Amniotic stem cell (primary cell): ENCODE results near the gene OVAAL.

Source experiments
- DNase-seq: peaks from one replicate; lab custom pipeline; 2025; lab: John Stamatoyannopoulos, UW

OVAAL gene

DNA sequence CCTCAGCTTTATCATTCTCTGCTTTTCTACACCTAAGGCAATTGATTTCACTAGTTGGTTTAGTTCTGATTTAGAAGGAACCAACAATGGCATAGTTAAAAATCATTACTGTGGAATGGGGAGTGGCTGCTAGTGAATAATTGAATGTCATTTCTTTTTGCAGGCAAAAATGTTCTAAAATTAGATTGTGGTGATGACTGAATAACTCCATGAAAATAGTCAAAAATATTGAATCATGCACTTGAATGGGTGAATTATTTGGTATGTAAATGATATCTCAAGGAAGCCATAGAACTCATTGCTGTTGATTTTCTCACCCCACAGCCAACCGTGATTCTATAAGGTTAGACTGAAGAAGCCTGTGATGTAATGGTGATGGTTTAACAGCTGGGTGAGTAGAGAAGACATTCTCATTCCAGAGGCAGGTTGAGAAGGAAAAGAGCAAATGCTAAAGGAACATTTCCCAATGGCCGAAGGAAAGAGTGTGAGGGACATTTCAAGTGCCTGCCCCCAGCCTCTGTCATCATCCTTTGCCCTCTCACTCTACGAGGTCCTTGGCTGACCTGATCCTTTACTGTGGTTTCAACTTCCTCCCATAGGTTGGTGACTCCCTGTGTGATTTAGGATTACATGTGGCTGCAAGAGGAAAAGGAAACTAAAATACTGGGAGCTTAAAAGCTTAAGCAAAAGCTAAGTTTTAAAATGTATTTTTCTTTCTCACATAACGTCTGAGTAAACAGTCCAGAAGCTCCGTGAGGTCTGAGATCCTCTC is 12.5 kb downstream of the OVAAL start:
- DNase-seq: peak; percentile 2

- DNase-seq: no peak
These were observed 13.3 kb downstream of the OVAAL start for GRCh38 chr1:180571832-180572636.

DNA sequence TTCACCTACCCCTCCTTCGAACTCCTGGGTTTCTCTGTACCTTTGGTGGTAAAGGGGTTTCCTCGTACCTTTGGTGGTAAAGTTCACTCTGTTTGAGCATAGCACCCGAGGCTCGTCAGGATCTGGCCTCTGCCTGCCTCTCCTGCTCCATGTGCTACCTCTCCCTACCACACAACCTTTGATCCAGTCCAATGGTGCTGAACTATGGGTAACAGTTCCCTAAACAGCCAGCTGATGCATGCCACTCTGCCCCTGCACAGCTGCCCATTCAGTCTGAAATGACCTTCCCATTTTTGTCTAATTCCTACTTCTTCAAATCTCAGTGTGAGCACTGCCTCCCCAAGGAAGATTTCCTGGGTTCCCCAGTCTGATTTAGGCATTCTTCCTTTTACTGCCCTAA is 14.0 kb downstream of the OVAAL start:
- DNase-seq: no peak

- DNase-seq: no peak
These were observed 15.4 kb downstream of the OVAAL start for GRCh38 chr1:180574031-180574713.

DNA sequence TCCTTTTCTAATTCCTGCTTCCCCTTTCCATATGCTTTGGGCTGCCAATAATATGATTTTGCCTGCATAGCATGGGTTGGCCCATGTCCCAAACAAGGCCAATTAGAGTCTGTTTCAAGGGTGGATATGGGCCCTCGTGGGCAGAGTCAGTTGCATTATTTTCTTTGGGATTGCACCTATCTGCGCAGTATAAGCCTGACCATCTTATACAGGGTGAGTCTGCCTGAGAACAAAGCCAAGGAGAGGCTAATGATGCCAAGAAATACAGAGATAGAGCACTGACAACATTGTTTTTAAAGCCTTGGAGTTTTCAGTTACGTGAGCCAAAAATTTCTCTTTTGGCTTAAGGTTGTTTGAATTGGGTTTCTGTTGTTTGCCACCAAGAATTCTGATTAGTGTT is 18.6 kb downstream of the OVAAL start:
- no peak for DNase-seq

DNA sequence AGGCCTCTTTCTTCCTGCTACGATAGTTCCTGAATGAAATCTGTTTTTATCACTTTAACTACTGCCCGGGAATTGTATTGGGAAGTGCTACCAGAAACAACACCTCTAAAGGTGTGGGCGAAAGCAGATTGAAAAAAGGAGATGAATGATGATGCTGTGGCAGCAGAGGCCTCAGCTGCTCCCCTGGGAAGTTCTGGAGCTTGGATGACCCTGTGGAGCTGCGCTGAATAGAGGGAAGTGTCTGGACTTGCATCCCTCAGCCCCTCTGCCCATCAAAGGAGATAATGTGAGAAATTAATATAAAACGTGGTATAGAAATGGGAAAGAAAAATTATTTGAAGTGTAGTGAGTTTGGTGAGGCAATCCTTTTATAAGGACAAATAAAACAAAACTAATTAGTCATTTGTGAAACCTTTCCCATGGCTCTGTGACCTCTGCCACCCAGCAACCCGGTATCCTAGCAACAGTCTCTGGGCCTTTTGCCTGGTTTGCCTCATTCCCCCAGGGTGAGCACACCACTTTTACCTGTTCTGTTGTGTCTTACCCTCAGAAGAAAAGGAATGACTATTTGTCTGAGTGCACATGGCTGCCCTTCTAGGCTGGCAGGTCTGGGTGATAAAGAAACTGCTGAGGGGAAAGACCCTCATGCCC is 21.3 kb downstream of the OVAAL start:
- DNase-seq: no peak

GRCh38 chr1:180581635-180582039 is 22.9 kb downstream of the OVAAL start:
- no peak for DNase-seq

DNA sequence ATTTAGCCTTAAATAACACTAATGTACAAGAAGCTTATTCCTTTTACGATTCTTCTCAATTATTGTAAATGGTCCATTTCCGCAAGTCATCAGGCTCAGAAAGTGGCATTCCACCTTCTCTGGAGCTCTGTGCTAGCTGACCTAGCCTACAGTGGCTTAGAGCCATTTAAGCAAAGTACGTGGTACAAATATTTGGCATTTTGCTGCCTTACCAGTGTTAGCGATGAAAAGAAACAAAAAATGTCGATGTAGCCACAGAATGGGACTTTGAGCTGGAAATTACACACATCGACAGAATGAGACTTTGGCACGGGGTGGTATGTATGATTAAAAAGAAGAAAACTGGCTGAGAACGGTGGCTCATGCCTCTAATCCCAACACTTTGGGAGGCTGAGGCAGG is 26.1 kb downstream of the OVAAL start:
- DNase-seq: no peak

GRCh38 chr1:180585994-180586359 is 27.2 kb downstream of the OVAAL start:
- no peak for DNase-seq

DNA sequence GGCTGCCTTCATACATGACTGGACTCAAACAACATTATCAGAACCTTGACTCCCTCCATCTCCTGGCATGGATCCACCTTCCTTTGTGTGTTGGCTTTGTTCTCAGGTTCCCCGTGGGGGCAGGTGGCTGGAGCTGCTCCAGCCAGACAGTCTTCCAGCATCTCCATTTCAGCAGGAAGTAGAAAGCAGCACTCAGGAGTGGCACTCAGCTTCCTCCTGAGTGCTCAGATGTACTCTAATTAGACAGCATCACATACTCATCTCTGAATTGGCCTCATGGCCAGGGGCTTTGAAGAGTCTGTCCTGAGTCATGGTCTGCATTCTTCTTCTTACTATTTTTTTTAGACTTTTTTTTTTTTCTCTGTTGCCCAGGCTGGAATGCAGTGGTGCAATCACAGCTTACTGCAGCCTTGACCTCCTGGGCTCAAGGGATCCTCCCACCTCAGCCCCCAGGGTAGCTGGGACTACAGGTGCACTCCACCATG is 27.9 kb downstream of the OVAAL start:
- DNase-seq: peak; percentile 48

DNA sequence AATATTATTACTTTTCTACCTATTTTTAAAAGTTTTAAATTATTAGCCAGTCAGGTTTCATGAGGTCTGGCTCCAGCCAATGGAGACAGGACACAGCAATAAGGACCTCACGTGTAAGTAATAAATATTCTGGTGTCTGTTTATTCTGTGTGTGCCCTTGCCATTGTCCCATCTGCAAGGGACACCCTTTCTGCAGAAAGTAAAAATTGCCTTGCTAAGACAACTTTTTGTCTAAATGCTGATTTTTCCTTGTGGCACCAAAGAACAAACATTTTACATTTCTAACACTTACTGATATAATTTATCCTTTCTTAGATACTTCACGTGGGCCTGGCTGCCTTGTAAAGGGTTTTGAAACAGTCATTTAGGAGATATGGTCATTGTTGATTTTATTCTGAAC is 29.4 kb downstream of the OVAAL start:
- no peak for DNase-seq

- no peak for DNase-seq
These were observed 32.1 kb downstream of the OVAAL start for GRCh38 chr1:180590889-180591288.

GRCh38 chr1:180593382-180593781 is 34.6 kb downstream of the OVAAL start:
- no peak for DNase-seq

DNA sequence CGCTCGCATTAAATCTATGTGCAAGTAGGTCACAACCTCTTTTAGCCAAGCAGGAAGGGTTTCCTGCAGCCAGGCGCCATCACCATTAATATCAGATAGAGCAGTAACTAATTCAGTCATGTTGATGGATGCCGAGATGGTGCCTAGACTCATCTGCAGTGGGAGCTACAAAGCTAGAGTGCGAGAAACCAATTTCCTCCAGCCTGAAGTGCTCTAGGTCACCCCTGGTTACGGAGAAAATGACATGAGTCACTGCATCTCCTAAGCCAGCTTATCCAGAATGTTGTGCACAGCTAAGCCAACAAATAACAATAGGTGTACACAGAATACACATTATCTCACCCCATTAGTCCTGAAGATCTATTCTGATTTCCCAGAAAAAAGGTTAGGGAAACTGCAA is 36.0 kb downstream of the OVAAL start:
- DNase-seq: no peak

GRCh38 chr1:180595966-180596365 is 37.2 kb downstream of the OVAAL start:
- no peak for DNase-seq

- DNase-seq: no peak
These were observed 38.8 kb downstream of the OVAAL start for GRCh38 chr1:180597520-180597919.

GRCh38 chr1:180598333-180598974 is 39.7 kb downstream of the OVAAL start:
- no peak for DNase-seq

DNA sequence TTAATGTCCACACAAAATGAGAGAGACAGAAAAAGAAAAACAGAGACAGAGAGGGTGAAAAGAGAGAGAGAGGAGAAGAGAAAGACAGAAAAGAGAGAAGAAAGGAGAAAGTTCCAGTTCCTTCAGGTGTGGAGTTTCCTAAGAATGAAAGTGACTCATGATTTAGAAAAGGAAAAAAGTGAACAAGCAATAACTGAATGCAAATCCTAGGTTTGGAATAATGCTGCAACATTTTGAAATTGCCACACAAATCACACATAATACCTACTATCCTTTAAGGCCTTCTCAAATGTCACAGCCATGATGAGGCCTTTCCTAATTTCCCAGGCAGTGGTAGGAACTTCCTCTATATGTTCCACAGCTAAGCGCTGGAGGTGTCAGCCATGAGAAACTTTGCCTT is 41.6 kb downstream of the OVAAL start:
- DNase-seq: no peak

GRCh38 chr1:180601512-180601911 is 42.7 kb downstream of the OVAAL start:
- DNase-seq: no peak

- DNase-seq: no peak
These were observed 44.6 kb downstream of the OVAAL start for GRCh38 chr1:180603223-180603849.

DNA sequence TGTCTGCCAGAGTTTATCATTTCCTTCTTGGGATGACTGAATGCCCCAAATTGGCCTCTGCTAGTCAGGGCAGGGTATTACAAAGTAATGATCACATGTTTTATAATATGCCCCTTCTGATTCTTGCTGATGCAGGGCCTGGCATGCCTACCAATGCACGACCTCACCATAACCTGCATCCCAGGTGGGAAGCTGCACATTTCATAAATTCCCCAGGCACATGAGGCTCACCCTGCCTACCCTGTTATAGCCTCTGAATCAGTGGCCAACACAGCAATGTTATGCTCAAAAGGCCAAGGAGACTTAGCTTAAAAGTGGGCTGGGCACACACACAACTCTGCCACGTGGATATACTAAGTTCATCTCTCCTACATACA is 45.1 kb downstream of the OVAAL start:
- no peak for DNase-seq
